Astrocyte (in vitro differentiated cells and primary cell): ENCODE data around the gene LMF1. TPM values are rescaled to one million over a fixed set of nuclear protein-coding genes. Genes with fewer than 3 reads are reported as not detected.

ENCODE experiments used
- DNase-seq: peaks from one replicate; pipeline ENCODE4 v3.0.0-alpha.2; 2010; ENCODE audit warnings: low read depth
- FAIRE-seq: peaks from 2 replicates; lab custom pipeline; 2011; peaks lifted over from hg19 to GRCh38; lab: Jason Lieb, UNC
- H2AFZ ChIP-seq: 2 replicates; pipeline ENCODE4 v1.6.0; 2012; ENCODE audit warnings: low read depth, low read length, inconsistent platforms
- H3K27ac ChIP-seq: 2 replicates; pipeline ENCODE4 v1.5.1; 2011; ENCODE audit warnings: low read depth, low read length, inconsistent platforms
- H3K27me3 ChIP-seq: 2 replicates; pipeline ENCODE4 v1.6.0; 2011; ENCODE audit warnings: low read length, inconsistent platforms; ENCODE audit not compliant: insufficient read depth
- H3K36me3 ChIP-seq: 2 replicates; pipeline ENCODE4 v1.5.1; 2011; ENCODE audit warnings: low read length, inconsistent platforms; ENCODE audit not compliant: insufficient read depth
- H3K4me1 ChIP-seq: 2 replicates; pipeline ENCODE4 v1.5.1; 2011; ENCODE audit warnings: low read length, inconsistent platforms; ENCODE audit not compliant: insufficient read depth
- H3K4me2 ChIP-seq: 2 replicates; pipeline ENCODE4 v1.6.0; 2012; ENCODE audit warnings: low read length, inconsistent platforms
- H3K4me3 ChIP-seq: 2 replicates; pipeline ENCODE4 v1.5.1; 2011; ENCODE audit warnings: low read depth, mild to moderate bottlenecking, low read length, inconsistent platforms; ENCODE audit not compliant: insufficient read depth
- H3K79me2 ChIP-seq: 2 replicates; pipeline ENCODE4 v1.6.0; 2012; ENCODE audit warnings: mild to moderate bottlenecking, low read length, inconsistent platforms; ENCODE audit not compliant: insufficient read depth
- H3K9ac ChIP-seq: 2 replicates; pipeline ENCODE4 v1.6.0; 2012; ENCODE audit warnings: mild to moderate bottlenecking, low read length, inconsistent platforms
- H3K9me3 ChIP-seq: 2 replicates; pipeline ENCODE4 v1.5.1; 2012; ENCODE audit warnings: low read depth, mild to moderate bottlenecking, low read length, inconsistent platforms; ENCODE audit not compliant: insufficient read depth
- H4K20me1 ChIP-seq: 2 replicates; pipeline ENCODE4 v1.6.0; 2012; ENCODE audit warnings: low read length, inconsistent platforms; ENCODE audit not compliant: insufficient read depth
- H3K27ac Mint-ChIP-seq: one replicate; pipeline ENCODE4 v1.8.0; 2021; ENCODE audit warnings: mild to moderate bottlenecking, mixed read lengths; ENCODE audit not compliant: unreplicated experiment
- H3K27me3 Mint-ChIP-seq: one replicate; pipeline ENCODE4 v1.8.0; 2021; ENCODE audit warnings: low read depth, mixed read lengths; ENCODE audit not compliant: unreplicated experiment
- H3K36me3 Mint-ChIP-seq: one replicate; pipeline ENCODE4 v1.8.0; 2021; ENCODE audit warnings: low read depth, mixed read lengths; ENCODE audit not compliant: unreplicated experiment
- H3K4me1 Mint-ChIP-seq: one replicate; pipeline ENCODE4 v1.8.0; 2021; ENCODE audit warnings: low read depth, mixed read lengths; ENCODE audit not compliant: unreplicated experiment
- H3K4me3 Mint-ChIP-seq: one replicate; pipeline ENCODE4 v1.8.0; 2021; ENCODE audit warnings: mild to moderate bottlenecking, moderate library complexity, mixed read lengths; ENCODE audit not compliant: unreplicated experiment
- H3K9me3 Mint-ChIP-seq: one replicate; pipeline ENCODE4 v1.8.0; 2021; ENCODE audit warnings: mild to moderate bottlenecking, mixed read lengths; ENCODE audit not compliant: unreplicated experiment
- CTCF ChIP-seq: IDR thresholded peaks from 2 replicates; pipeline ENCODE4 v1.5.1; 2011; ENCODE audit warnings: low read depth, mild to moderate bottlenecking, inconsistent platforms, low read length, moderate library complexity; ENCODE audit not compliant: insufficient read depth
- EZH2 ChIP-seq: IDR thresholded peaks from 2 replicates; pipeline ENCODE4 v1.6.1; 2012; ENCODE audit warnings: mild to moderate bottlenecking, low read length, inconsistent platforms; ENCODE audit not compliant: insufficient read depth
- total RNA-seq: library from RNA; stranded (reverse); gene quantifications from 2 replicates; pipeline ENCODE4 v1.2.1, GENCODE V29; 2021

The LMF1 gene
- total RNA-seq, 1 donor from 2014 or later = 12.6 TPM

- H4K20me1 ChIP-seq = no peaks in the 10 kb centered on the region
- Mint-ChIP-seq H3K9me3 (peaks cover 2% of the 10 kb centered on the region), H3K4me3 (no peak overlapping the region), H3K27ac (no peak overlapping the region), H3K4me1 (no peaks in the 10 kb centered on the region), H3K27me3 (peaks cover 21% of the 10 kb centered on the region), H3K36me3 (peaks cover 4% of the 10 kb centered on the region)
- H2AFZ ChIP-seq = no peak overlapping the region
- DNase-seq (no peak), FAIRE-seq (no peak)
- no peaks in the 10 kb centered on the region for H3K27me3 ChIP-seq
- H3K4me1 ChIP-seq = no peaks in the 10 kb centered on the region
- H3K79me2 ChIP-seq = no peaks in the 10 kb centered on the region
- no peak for TF ChIP-seq CTCF
- no peak for TF ChIP-seq EZH2
- no peaks in the 10 kb centered on the region for H3K9me3 ChIP-seq
- H3K4me3 ChIP-seq = no peak overlapping the region
- H3K4me2 ChIP-seq = no peak overlapping the region
- no peak overlapping the region for H3K27ac ChIP-seq
- H3K9ac ChIP-seq = no peak overlapping the region
- no peaks in the 10 kb centered on the region for H3K36me3 ChIP-seq
Measured at GRCh38 chr16:873889-874288, 96.9 kb downstream of the LMF1 start.

GRCh38 chr16:873243-873661, 97.5 kb downstream of the LMF1 start:
- no peaks in the 10 kb centered on the region for H3K27me3 ChIP-seq
- H3K27ac ChIP-seq = no peak overlapping the region
- FAIRE-seq = no peak
- Mint-ChIP-seq H3K9me3 (peaks cover 2% of the 10 kb centered on the region), H3K27ac (no peak overlapping the region), H3K36me3 (peaks cover 4% of the 10 kb centered on the region), H3K4me3 (no peak overlapping the region), H3K4me1 (no peaks in the 10 kb centered on the region), H3K27me3 (peaks cover 21% of the 10 kb centered on the region)
- no peak overlapping the region for H3K9ac ChIP-seq
- no peaks in the 10 kb centered on the region for H4K20me1 ChIP-seq
- no peaks in the 10 kb centered on the region for H3K4me1 ChIP-seq
- TF ChIP-seq EZH2 = no peak
- TF ChIP-seq CTCF = no peak
- no peak overlapping the region for H2AFZ ChIP-seq
- no peaks in the 10 kb centered on the region for H3K79me2 ChIP-seq
- no peaks in the 10 kb centered on the region for H3K36me3 ChIP-seq
- DNase-seq = no peak
- no peak overlapping the region for H3K4me3 ChIP-seq
- H3K9me3 ChIP-seq = no peaks in the 10 kb centered on the region
- H3K4me2 ChIP-seq = no peak overlapping the region

GRCh38 chr16:872436-873242, 98.1 kb downstream of the LMF1 start:
- Mint-ChIP-seq H3K27ac (no peak overlapping the region), H3K9me3 (no peaks in the 10 kb centered on the region), H3K4me3 (no peak overlapping the region), H3K4me1 (no peaks in the 10 kb centered on the region), H3K36me3 (peaks cover 4% of the 10 kb centered on the region), H3K27me3 (peaks cover 17% of the 10 kb centered on the region)
- Histone ChIP-seq H3K4me1 (no peaks in the 10 kb centered on the region), H3K27ac (no peak overlapping the region), H3K4me3 (no peak overlapping the region), H3K36me3 (no peaks in the 10 kb centered on the region), H3K79me2 (no peaks in the 10 kb centered on the region), H3K9me3 (no peaks in the 10 kb centered on the region), H3K27me3 (no peaks in the 10 kb centered on the region), H3K4me2 (no peak overlapping the region), H3K9ac (no peak overlapping the region), H4K20me1 (no peaks in the 10 kb centered on the region), H2AFZ (no peak overlapping the region)
- no peak for DNase-seq
- no peak for FAIRE-seq
- TF ChIP-seq EZH2 = no peak
- TF ChIP-seq CTCF = no peak
